HEK293T (cell line): ENCODE results near the gene GSTO2.

Experiments
- BHLHE40 ChIP-seq: fragments of 450-650 bp; IDR thresholded peaks from 2 replicates; pipeline ENCODE4 v1.6.1; 2016; ENCODE audit warnings: mild to moderate bottlenecking, moderate library complexity, borderline replicate concordance
- CTBP1 ChIP-seq: fragments of 450-650 bp; IDR thresholded peaks from 2 replicates; pipeline ENCODE4 v1.6.1; 2016; ENCODE audit warnings: borderline replicate concordance
- ELF4 ChIP-seq: fragments of 450-650 bp; IDR thresholded peaks from 2 replicates; pipeline ENCODE4 v1.6.1; 2017; ENCODE audit warnings: antibody characterized with exemption
- FOXA1 ChIP-seq: fragments of 450-650 bp; IDR thresholded peaks from 2 replicates; pipeline ENCODE4 v1.6.1; 2016; ENCODE audit warnings: mild to moderate bottlenecking
- L3MBTL2 ChIP-seq: fragments of 450-650 bp; conservative IDR thresholded peaks from 2 replicates; pipeline ENCODE4 v1.6.1; 2016; ENCODE audit warnings: mild to moderate bottlenecking
- SUZ12 ChIP-seq: fragments of 450-650 bp; IDR thresholded peaks from 2 replicates; pipeline ENCODE4 v1.6.1; 2016; ENCODE audit warnings: mild to moderate bottlenecking
- ZNF384 ChIP-seq: fragments of 450-650 bp; IDR thresholded peaks from 2 replicates; pipeline ENCODE4 v1.6.1; 2016

- TF ChIP-seq SUZ12 (no peak), ZNF384 (no peak), FOXA1 (no peak), L3MBTL2 (no peak), CTBP1 (no peak), BHLHE40 (no peak), ELF4 (no peak)
Observed at GRCh38 chr10:104256335-104256961, 12.5 kb upstream of the GSTO2 start.
